ENCODE measurements around the gene GPSM3. TPM values are rescaled to one million over a fixed set of nuclear protein-coding genes. Genes with fewer than 3 reads are reported as not detected.

Gene GPSM3
- total and polyA plus RNA-seq, 2 of the 13 experiments (the other 11 are each of a cell fraction or from before 2014, with no cell fraction given) = 0.18 to 6.2 TPM

DNA sequence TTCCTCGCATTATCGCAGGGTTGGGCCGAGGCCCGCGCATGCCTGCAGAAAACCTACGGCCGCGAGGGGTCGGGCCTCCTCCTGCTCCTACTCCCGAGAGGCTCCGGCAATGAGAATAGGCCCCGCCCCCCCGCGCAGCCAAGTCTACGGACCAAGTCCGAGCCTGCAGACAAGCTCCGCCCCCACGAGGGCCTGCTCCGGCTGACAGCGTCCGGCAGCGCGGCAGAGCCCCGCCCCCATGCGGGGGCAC is 3.1 kb upstream of the GPSM3 start (continued):
- TF ChIP-seq ZNF18 (CRISPR knock-in tag; IDR thresholded peaks at IDR 0.05; ENCODE audit: insufficient replicate concordance) = no peak
- no peak for TF ChIP-seq IRF2 (CRISPR knock-in tag; IDR thresholded peaks at IDR 0.05)
- TF ChIP-seq HNRNPLL (IDR thresholded peaks at IDR 0.05; ENCODE audit: low read depth, low read length, poor library complexity, severe bottlenecking) = peak; percentile 92
- TF ChIP-seq, protein P1, sequence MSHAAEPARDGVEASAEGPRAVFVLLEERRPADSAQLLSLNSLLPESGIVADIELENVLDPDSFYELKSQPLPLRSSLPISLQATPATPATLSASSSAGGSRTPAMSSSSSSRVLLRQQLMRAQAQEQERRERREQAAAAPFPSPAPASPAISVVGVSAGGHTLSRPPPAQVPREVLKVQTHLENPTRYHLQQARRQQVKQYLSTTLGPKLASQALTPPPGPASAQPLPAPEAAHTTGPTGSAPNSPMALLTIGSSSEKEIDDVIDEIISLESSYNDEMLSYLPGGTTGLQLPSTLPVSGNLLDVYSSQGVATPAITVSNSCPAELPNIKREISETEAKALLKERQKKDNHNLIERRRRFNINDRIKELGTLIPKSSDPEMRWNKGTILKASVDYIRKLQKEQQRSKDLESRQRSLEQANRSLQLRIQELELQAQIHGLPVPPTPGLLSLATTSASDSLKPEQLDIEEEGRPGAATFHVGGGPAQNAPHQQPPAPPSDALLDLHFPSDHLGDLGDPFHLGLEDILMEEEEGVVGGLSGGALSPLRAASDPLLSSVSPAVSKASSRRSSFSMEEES (CRISPR knock-in tag; IDR thresholded peaks at IDR 0.05) = no peak
- TF ChIP-seq MIXL1 (CRISPR knock-in tag; IDR thresholded peaks at IDR 0.05) = 0 out of 2 replicates have a peak, but pooled peaks have one; percentile 65
- TF ChIP-seq RAD21 (CRISPR knock-in tag; IDR thresholded peaks at IDR 0.05) = peak; percentile 29; the same call in 1 of the 2 replicates
- TF ChIP-seq ZFYVE20 (CRISPR knock-in tag; IDR thresholded peaks at IDR 0.05; ENCODE audit: borderline replicate concordance, low read depth) = no peak
- TF ChIP-seq, protein P2, sequence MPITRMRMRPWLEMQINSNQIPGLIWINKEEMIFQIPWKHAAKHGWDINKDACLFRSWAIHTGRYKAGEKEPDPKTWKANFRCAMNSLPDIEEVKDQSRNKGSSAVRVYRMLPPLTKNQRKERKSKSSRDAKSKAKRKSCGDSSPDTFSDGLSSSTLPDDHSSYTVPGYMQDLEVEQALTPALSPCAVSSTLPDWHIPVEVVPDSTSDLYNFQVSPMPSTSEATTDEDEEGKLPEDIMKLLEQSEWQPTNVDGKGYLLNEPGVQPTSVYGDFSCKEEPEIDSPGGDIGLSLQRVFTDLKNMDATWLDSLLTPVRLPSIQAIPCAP (CRISPR knock-in tag; IDR thresholded peaks at IDR 0.05; ENCODE audit: low read depth) = no peak
- TF ChIP-seq ZNF354B (CRISPR knock-in tag; IDR thresholded peaks at IDR 0.05) = no peak
